Measurements from ENCODE around the gene SEC22C.

- no peak for TF ChIP-seq ZNF274 (IDR thresholded peaks at IDR 0.05; ENCODE audit: low read depth, low read length)
- no peak for TF ChIP-seq YY1 (IDR thresholded peaks at IDR 0.05; ENCODE audit: insufficient read depth, insufficient read length)
These were observed 64.7 kb downstream of the SEC22C start for GRCh38 chr3:42517117-42517516.
